ENCODE measurements around the gene LAPTM4A.

Gene LAPTM4A

DNA sequence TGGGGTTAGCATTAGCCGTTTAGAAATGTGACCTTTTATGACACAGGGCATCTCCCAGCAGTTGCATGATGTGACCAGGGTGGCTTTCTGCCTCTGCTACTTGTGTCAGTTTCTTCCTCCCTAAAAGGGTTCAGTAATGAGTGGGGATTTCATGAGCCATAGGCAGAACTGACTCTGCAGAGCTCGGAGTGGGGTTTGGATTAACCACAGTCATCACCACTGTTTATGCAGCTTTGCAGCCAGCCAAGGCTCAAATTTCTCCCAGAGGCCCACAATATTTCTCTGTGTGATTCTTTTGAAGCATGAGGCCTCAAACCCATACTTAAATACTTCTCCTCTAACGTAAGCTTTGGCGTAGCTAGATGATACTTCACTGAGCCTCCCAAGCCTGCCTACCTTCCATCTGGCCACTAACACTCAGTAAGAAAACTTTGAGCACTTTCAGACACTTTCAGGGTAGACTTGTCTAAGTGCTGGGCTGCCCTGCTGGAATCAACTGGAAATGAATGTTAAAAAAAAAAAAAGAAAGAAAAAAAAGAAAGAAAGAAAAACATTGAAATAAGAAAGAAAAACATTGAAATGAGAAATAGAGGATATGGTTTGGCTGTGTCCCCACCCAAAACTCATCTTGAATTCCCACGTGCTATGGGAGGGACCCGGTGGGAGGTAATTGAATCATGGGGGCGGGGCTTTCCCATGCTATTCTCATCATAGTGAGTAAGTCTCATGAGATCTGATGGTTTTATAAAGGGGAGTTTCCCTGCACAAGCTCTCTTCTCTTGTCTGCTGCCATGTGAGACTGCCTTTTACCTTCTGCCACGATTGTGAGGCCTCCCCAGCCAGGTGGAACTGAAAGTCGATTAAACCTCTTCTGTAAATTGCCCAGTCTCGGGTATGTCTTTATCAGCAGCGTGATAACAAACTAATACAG lies 11.5 kb upstream of the LAPTM4A start:
- peak; percentile 82 for DNase-seq (ENCODE audit: low read depth)
- H3K4me3 ChIP-seq (ENCODE audit: low read depth, low read length) = no peak overlapping the region
- no peak for TF ChIP-seq CTCF (IDR thresholded peaks at IDR 0.05; ENCODE audit: low read depth, low read length, missing control alignments)
- in situ Hi-C loops (cut with HindIII; ENCODE audit: low sequenced_read_pairs) = no loop called here

GRCh38 chr2:20061940-20062339 lies 10.5 kb upstream of the LAPTM4A start:
- no peak for TF ChIP-seq CTCF (IDR thresholded peaks at IDR 0.05; ENCODE audit: low read depth, low read length, missing control alignments)
- H3K4me3 ChIP-seq (ENCODE audit: low read depth, low read length) = no peak overlapping the region
- in situ Hi-C loops (cut with HindIII; ENCODE audit: low sequenced_read_pairs) = no loop called here
- DNase-seq (ENCODE audit: low read depth) = no peak

DNA sequence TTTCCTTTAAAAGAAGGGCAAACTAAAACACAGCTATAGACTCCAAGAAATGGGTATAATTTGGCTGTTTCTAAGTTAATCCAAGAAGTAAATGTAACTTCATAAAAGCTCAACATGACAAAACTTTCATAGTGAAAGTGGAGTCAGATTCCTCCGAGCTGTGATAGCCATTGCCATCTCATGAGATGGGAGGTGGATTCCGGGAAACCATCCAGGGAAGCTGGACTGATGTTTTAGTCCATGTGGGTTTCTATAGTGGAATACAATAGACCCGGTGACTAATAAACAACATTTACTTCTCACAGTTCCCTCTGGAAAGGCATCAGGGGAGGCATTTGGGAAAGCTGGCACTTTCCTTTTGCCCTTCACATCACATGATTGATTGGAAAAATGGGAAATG lies 10.0 kb upstream of the LAPTM4A start:
- peak; percentile 60 for DNase-seq (ENCODE audit: low read depth)
- in situ Hi-C loops (cut with HindIII; ENCODE audit: low sequenced_read_pairs) = no loop called here
- H3K4me3 ChIP-seq (ENCODE audit: low read depth, low read length) = no peak overlapping the region
- no peak for TF ChIP-seq CTCF (IDR thresholded peaks at IDR 0.05; ENCODE audit: low read depth, low read length, missing control alignments)

DNA sequence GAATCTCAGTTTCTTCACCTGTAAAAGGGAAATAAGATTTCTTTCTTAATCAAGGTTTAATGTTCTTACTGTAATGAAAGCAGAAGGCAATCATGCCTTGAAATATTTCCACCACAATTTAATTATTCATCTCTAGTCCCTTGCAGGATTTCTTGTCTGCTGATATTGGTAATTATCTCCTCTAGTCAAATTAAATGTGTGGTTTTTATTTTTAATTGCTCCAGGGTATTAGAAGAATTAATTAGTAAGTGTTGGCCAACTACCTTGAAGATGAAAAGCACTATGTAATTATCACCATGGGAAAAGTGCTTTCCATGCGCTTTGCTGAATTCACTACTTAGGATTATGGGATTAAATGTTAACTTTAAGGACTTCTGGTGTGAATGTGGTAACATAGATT lies 8.7 kb upstream of the LAPTM4A start:
- H3K4me3 ChIP-seq (ENCODE audit: low read depth, low read length) = no peak overlapping the region
- in situ Hi-C loops (cut with HindIII; ENCODE audit: low sequenced_read_pairs) = no loop called here
- no peak for TF ChIP-seq CTCF (IDR thresholded peaks at IDR 0.05; ENCODE audit: low read depth, low read length, missing control alignments)
- no peak for DNase-seq (ENCODE audit: low read depth)

GRCh38 chr2:20057268-20057667 lies 5.8 kb upstream of the LAPTM4A start:
- DNase-seq (ENCODE audit: low read depth) = no peak
- H3K4me3 ChIP-seq (ENCODE audit: low read depth, low read length) = no peak overlapping the region
- in situ Hi-C loops (cut with HindIII; ENCODE audit: low sequenced_read_pairs) = no loop called here
- no peak for TF ChIP-seq CTCF (IDR thresholded peaks at IDR 0.05; ENCODE audit: low read depth, low read length, missing control alignments)

DNA sequence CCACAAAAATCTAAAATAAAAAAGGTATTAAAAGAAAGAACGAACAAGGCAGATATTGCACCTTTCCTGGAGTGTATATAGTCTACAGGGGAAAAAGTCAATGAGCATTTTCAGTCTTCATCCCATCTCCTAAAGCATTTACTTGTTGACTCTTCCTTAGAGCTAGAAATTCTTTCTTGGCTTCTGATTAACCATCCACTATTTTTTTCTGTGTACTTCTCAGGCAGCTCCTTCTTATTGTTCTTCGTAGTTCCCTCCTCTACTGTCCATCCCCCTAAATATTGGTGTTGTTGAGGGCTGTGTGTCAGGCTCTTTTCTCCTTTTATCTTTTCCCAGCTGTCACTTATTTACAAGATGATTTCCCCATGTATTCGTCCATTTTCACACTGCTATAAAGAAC lies 3.5 kb upstream of the LAPTM4A start:
- no peak for TF ChIP-seq CTCF (IDR thresholded peaks at IDR 0.05; ENCODE audit: low read depth, low read length, missing control alignments)
- no peak for DNase-seq (ENCODE audit: low read depth)
- H3K4me3 ChIP-seq (ENCODE audit: low read depth, low read length) = no peak overlapping the region
- in situ Hi-C loops (cut with HindIII; ENCODE audit: low sequenced_read_pairs) = no loop called here
